ENCODE results near the gene ZNF275.
"Not testable (repeated sequence)": the region's sequence is repeated elsewhere in the genome, so short reads cannot be mapped to it uniquely, and the experiment has no call there.

ZNF275 gene

GRCh38 chrX:153381684-153382532 lies 48.0 kb downstream of the ZNF275 start:
- H3K36me3 ChIP-seq (replicated peaks), result no peaks in the 10 kb centered on the region
- in situ Hi-C loops (cut with HindIII; ENCODE audit: low pct_ligation_motif_present, low sequenced_read_pairs), result no loop called here
- peak; percentile 87 for DNase-seq
- peak overlapping the region; percentile 63 for H3K27ac ChIP-seq
- H3K4me3 ChIP-seq (ENCODE audit: low read depth, low read length), result no peak overlapping the region
- H3K27me3 ChIP-seq (replicated peaks), result no peaks in the 10 kb centered on the region
- TF ChIP-seq, protein P1, sequence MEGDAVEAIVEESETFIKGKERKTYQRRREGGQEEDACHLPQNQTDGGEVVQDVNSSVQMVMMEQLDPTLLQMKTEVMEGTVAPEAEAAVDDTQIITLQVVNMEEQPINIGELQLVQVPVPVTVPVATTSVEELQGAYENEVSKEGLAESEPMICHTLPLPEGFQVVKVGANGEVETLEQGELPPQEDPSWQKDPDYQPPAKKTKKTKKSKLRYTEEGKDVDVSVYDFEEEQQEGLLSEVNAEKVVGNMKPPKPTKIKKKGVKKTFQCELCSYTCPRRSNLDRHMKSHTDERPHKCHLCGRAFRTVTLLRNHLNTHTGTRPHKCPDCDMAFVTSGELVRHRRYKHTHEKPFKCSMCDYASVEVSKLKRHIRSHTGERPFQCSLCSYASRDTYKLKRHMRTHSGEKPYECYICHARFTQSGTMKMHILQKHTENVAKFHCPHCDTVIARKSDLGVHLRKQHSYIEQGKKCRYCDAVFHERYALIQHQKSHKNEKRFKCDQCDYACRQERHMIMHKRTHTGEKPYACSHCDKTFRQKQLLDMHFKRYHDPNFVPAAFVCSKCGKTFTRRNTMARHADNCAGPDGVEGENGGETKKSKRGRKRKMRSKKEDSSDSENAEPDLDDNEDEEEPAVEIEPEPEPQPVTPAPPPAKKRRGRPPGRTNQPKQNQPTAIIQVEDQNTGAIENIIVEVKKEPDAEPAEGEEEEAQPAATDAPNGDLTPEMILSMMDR (IDR thresholded peaks at IDR 0.05; ENCODE audit: low read depth, low read length, missing control alignments), result peak; percentile 28

DNA sequence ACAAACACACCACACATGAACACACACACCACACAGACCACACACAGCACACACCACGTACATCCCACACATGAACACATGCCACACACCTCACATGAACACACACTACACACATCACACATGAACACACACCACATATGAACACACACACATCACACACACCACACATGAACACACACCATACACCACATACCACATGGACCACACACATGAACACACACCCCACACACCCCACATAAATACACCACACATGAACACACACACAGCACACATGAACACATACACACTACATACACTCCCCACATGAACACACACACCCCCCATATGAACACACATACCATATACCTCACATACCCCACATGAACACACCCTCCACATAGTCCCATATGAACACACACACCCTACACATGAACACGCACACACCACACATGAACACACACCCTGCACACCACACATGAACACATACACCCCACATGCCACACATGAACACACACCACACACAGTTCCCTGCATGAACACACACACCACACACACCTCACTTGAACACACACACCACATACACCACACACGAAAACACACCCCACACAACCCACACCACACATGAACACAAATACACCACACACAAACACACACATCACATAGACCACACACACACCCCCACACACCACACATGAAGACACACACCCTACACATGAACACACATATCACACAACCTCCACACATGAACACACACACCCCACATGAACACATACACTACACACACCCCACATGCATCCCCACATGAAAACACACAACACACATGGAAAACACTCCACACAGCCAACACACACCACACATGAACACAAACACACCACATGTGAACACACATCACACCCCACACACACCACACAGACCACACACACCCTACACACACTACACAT lies 48.9 kb downstream of the ZNF275 start:
- Histone ChIP-seq H3K27ac (no peak overlapping the region), H3K36me3 (replicated peaks) (no peaks in the 10 kb centered on the region), H3K27me3 (replicated peaks) (no peaks in the 10 kb centered on the region), H3K4me3 (ENCODE audit: low read depth, low read length) (no peak overlapping the region)
- TF ChIP-seq, protein P1 (IDR thresholded peaks at IDR 0.05; ENCODE audit: low read depth, low read length, missing control alignments), result no peak
- in situ Hi-C loops (cut with HindIII; ENCODE audit: low pct_ligation_motif_present, low sequenced_read_pairs), result no loop called here
- no peak for DNase-seq

GRCh38 chrX:153384390-153384789 lies 50.4 kb downstream of the ZNF275 start:
- Histone ChIP-seq H3K27ac (no peak overlapping the region), H3K36me3 (replicated peaks) (no peaks in the 10 kb centered on the region), H3K27me3 (replicated peaks) (no peaks in the 10 kb centered on the region), H3K4me3 (ENCODE audit: low read depth, low read length) (no peak overlapping the region)
- in situ Hi-C loops (cut with HindIII; ENCODE audit: low pct_ligation_motif_present, low sequenced_read_pairs), result no loop called here
- no peak for DNase-seq
- TF ChIP-seq, protein P1 (IDR thresholded peaks at IDR 0.05; ENCODE audit: low read depth, low read length, missing control alignments), result no peak

- DNase-seq; H3K36me3 ChIP-seq (replicated peaks); H3K4me3 ChIP-seq (ENCODE audit: low read depth, low read length); in situ Hi-C loops (cut with HindIII; ENCODE audit: low pct_ligation_motif_present, low sequenced_read_pairs); H3K27me3 ChIP-seq (replicated peaks); H3K27ac ChIP-seq: not testable (repeated sequence)
These were observed 51.0 kb downstream of the ZNF275 start for GRCh38 chrX:153384973-153385372.

GRCh38 chrX:153386097-153386496 lies 52.1 kb downstream of the ZNF275 start:
- Histone ChIP-seq H3K27ac (no peak overlapping the region), H3K4me3 (ENCODE audit: low read depth, low read length) (no peak overlapping the region), H3K27me3 (replicated peaks) (no peaks in the 10 kb centered on the region), H3K36me3 (replicated peaks) (no peaks in the 10 kb centered on the region)
- in situ Hi-C loops (cut with HindIII; ENCODE audit: low pct_ligation_motif_present, low sequenced_read_pairs), result no loop called here
- no peak for DNase-seq
- TF ChIP-seq, protein P1 (IDR thresholded peaks at IDR 0.05; ENCODE audit: low read depth, low read length, missing control alignments), result no peak

DNA sequence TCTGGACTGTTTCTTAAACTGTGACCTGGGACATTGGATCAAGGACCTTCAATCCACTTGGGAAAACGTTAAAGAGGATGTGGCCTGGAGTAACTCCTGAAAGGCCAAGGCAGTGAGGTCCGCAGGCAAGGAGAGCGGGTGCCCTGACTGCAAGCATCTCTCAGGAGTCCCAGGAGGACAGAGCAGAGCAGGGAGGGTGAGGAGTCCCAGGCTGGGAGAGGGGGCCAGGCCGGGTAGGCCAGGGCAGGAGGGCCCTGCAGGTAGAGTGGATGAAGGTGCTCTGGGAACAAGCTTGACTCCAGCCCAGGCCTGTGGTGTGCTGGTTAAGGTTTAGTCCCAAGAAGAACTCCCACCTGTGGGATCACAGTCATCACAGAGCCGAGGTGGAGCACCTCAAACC lies 53.4 kb downstream of the ZNF275 start:
- in situ Hi-C loops (cut with HindIII; ENCODE audit: low pct_ligation_motif_present, low sequenced_read_pairs), result no loop called here
- no peak for DNase-seq
- Histone ChIP-seq H3K27me3 (replicated peaks) (no peaks in the 10 kb centered on the region), H3K4me3 (ENCODE audit: low read depth, low read length) (no peak overlapping the region), H3K27ac (no peak overlapping the region), H3K36me3 (replicated peaks) (no peaks in the 10 kb centered on the region)
- TF ChIP-seq, protein P1 (IDR thresholded peaks at IDR 0.05; ENCODE audit: low read depth, low read length, missing control alignments), result no peak

All from brain microvascular endothelial cell (primary cell).